H9 (cell line): ENCODE results near the gene CDK12. TPM values are rescaled to one million over a fixed set of nuclear protein-coding genes. Genes with fewer than 3 reads are reported as not detected.

ENCODE experiments used
- DNase-seq: peaks from one replicate; pipeline ENCODE4 v3.0.0-alpha.2; 2017
- H2AFZ ChIP-seq: one replicate; pipeline ENCODE4 v1.6.1; 2013; ENCODE audit warnings: mild to moderate bottlenecking, low read length, control low read depth, moderate library complexity
- H2AK5ac ChIP-seq: 2 replicates; pipeline ENCODE4 v1.6.1; 2013; ENCODE audit warnings: low read length, control low read depth, mixed read lengths; ENCODE audit not compliant: insufficient read length
- H2BK120ac ChIP-seq: one replicate; pipeline ENCODE4 v1.6.1; 2013; ENCODE audit warnings: low read depth, mild to moderate bottlenecking, low read length, control low read depth, inconsistent platforms; ENCODE audit not compliant: poor library complexity, severe bottlenecking
- H2BK12ac ChIP-seq: 2 replicates; pipeline ENCODE4 v1.6.1; 2013; ENCODE audit warnings: low read length, control low read depth, mixed read lengths, low read depth; ENCODE audit not compliant: insufficient read length
- H2BK15ac ChIP-seq: 2 replicates; pipeline ENCODE4 v1.6.1; 2013; ENCODE audit warnings: low read depth, low read length, control low read depth
- H2BK20ac ChIP-seq: one replicate; pipeline ENCODE4 v1.6.1; 2013; ENCODE audit warnings: low read depth, mild to moderate bottlenecking, low read length, control low read depth, inconsistent platforms; ENCODE audit not compliant: poor library complexity, severe bottlenecking
- H2BK5ac ChIP-seq: 2 replicates; pipeline ENCODE4 v1.6.1; 2013; ENCODE audit warnings: low read length, control low read depth, mixed read lengths; ENCODE audit not compliant: insufficient read length
- H3K14ac ChIP-seq: 2 replicates; pipeline ENCODE4 v1.6.1; 2013; ENCODE audit warnings: low read length, control low read depth; ENCODE audit not compliant: insufficient read depth
- H3K18ac ChIP-seq: 2 replicates; pipeline ENCODE4 v1.6.1; 2013; ENCODE audit warnings: low read depth, mild to moderate bottlenecking, mixed read lengths, low read length, control low read depth; ENCODE audit not compliant: insufficient read length
- H3K23ac ChIP-seq: 2 replicates; pipeline ENCODE4 v1.6.1; 2013; ENCODE audit warnings: low read length, control low read depth, mixed read lengths, low read depth; ENCODE audit not compliant: insufficient read length
- H3K23me2 ChIP-seq: 2 replicates; pipeline ENCODE4 v1.6.1; 2013; ENCODE audit warnings: low read depth, mild to moderate bottlenecking, mixed read lengths, low read length, control low read depth; ENCODE audit not compliant: insufficient read length, poor library complexity, severe bottlenecking
- H3K27ac ChIP-seq: 2 replicates; pipeline ENCODE4 v1.5.1; 2013; ENCODE audit warnings: low read length, control low read depth, mixed read lengths, low read depth; ENCODE audit not compliant: insufficient read length
- H3K27me3 ChIP-seq: 2 replicates; pipeline ENCODE4 v1.6.1; 2013; ENCODE audit warnings: low read length, control low read depth, inconsistent platforms; ENCODE audit not compliant: insufficient read depth
- H3K4ac ChIP-seq: 2 replicates; pipeline ENCODE4 v1.6.1; 2013; ENCODE audit warnings: low read depth, mild to moderate bottlenecking, control low read depth, inconsistent platforms, low read length, moderate library complexity
- H3K4me1 ChIP-seq: 2 replicates; pipeline ENCODE4 v1.6.1; 2013; ENCODE audit warnings: low read length, control low read depth, inconsistent platforms; ENCODE audit not compliant: insufficient read depth
- H3K4me2 ChIP-seq: 2 replicates; pipeline ENCODE4 v1.6.1; 2013; ENCODE audit warnings: low read length, control low read depth, mixed read lengths; ENCODE audit not compliant: insufficient read length, insufficient read depth
- H3K56ac ChIP-seq: 2 replicates; pipeline ENCODE4 v1.6.1; 2013; ENCODE audit warnings: low read depth, mild to moderate bottlenecking, mixed read lengths, low read length, control low read depth; ENCODE audit not compliant: insufficient read length
- H3K79me1 ChIP-seq: 2 replicates; pipeline ENCODE4 v1.6.1; 2013; ENCODE audit warnings: low read depth, mild to moderate bottlenecking, moderate library complexity, low read length, control low read depth, inconsistent platforms; ENCODE audit not compliant: insufficient read depth, poor library complexity, severe bottlenecking
- H3K79me2 ChIP-seq: 2 replicates; pipeline ENCODE4 v1.6.1; 2013; ENCODE audit warnings: low read length, control low read depth, inconsistent platforms; ENCODE audit not compliant: insufficient read depth
- H3K9ac ChIP-seq: 2 replicates; pipeline ENCODE4 v1.6.1; 2013; ENCODE audit warnings: low read length, control low read depth, mixed read lengths; ENCODE audit not compliant: insufficient read length; ENCODE audit errors: extremely low read depth
- H3K9me3 ChIP-seq: one replicate; pipeline ENCODE4 v1.6.1; 2013; ENCODE audit warnings: low read depth, low read length, inconsistent platforms; ENCODE audit not compliant: control insufficient read depth
- H3T11ph ChIP-seq: one replicate; pipeline ENCODE4 v1.6.1; 2013; ENCODE audit warnings: mild to moderate bottlenecking, low read length, control low read depth, inconsistent platforms
- H4K20me1 ChIP-seq: one replicate; pipeline ENCODE4 v1.6.1; 2013; ENCODE audit not compliant: control insufficient read depth, insufficient read length, insufficient read depth
- H4K5ac ChIP-seq: 2 replicates; pipeline ENCODE4 v1.6.1; 2013; ENCODE audit warnings: low read depth, mild to moderate bottlenecking, mixed read lengths, low read length, control low read depth; ENCODE audit not compliant: insufficient read length
- H4K8ac ChIP-seq: replicated peaks from 2 replicates; pipeline ENCODE4 v1.6.1; 2013; ENCODE audit warnings: low read length, control low read depth, mixed read lengths, low read depth; ENCODE audit not compliant: insufficient read length
- H4K91ac ChIP-seq: 2 replicates; pipeline ENCODE4 v1.6.1; 2013; ENCODE audit warnings: low read depth, mild to moderate bottlenecking, moderate library complexity, mixed read lengths, low read length, control low read depth; ENCODE audit not compliant: insufficient read length
- H3K27ac Mint-ChIP-seq, 3 experiments: 2 replicates in 2 of 3; 3 replicates in 1 of 3; pipeline ENCODE4 v1.8.0; 2020 to 2021; ENCODE audit warnings: mixed read lengths in 3 of 3, mild to moderate bottlenecking in 1 of 3, moderate library complexity in 1 of 3
- H3K27me3 Mint-ChIP-seq: 2 replicates; pipeline ENCODE4 v1.8.0; 2021; ENCODE audit warnings: low read depth, mild to moderate bottlenecking, moderate library complexity, mixed read lengths
- H3K36me3 Mint-ChIP-seq, 3 experiments: 2 replicates in 2 of 3; 3 replicates in 1 of 3; pipeline ENCODE4 v1.8.0; 2020 to 2021; ENCODE audit warnings: low read depth in 3 of 3, mixed read lengths in 3 of 3; ENCODE audit not compliant: insufficient read depth in 1 of 3
- H3K4me1 Mint-ChIP-seq, 2 experiments: 2 replicates each; pipeline ENCODE4 v1.8.0; 2020; ENCODE audit warnings: mixed read lengths in 2 of 2
- H3K4me3 Mint-ChIP-seq, 2 experiments: 2 replicates in 1 of 2; 3 replicates in 1 of 2; pipeline ENCODE4 v1.8.0; 2020 to 2021; ENCODE audit warnings: mild to moderate bottlenecking in 2 of 2, mixed read lengths in 2 of 2, moderate library complexity in 1 of 2
- H3K9me3 Mint-ChIP-seq, 2 experiments: 2 replicates in 1 of 2; 3 replicates in 1 of 2; pipeline ENCODE4 v1.8.0; 2020; ENCODE audit warnings: mild to moderate bottlenecking in 2 of 2, mixed read lengths in 2 of 2, moderate library complexity in 1 of 2
- CTCF ChIP-seq: fragments of 200-600 bp; sonication (generic); conservative IDR thresholded peaks from 3 replicates; pipeline ENCODE4 v1.8.0; 2021; ENCODE audit warnings: antibody characterized with exemption, mild to moderate bottlenecking
- WGBS: extraction: QIAGEN DNeasy Blood & Tissue Kit; methylation state at CpG from one replicate; pipeline ENCODE4 v1.1.7; 2013; ENCODE audit warnings: missing lambda C conversion rate, low lambda C conversion rate, mixed read lengths; ENCODE audit not compliant: insufficient read length; ENCODE audit errors: extremely low coverage; 5-methylcytosine and 5-hydroxymethylcytosine counted together
- total RNA-seq: library from RNA; stranded (reverse); gene quantifications from 2 replicates; pipeline ENCODE4 v1.2.1, GENCODE V29; 2021

The CDK12 gene
- total RNA-seq, 1 experiment from 2014 or later, result 87.6 TPM

- no peak overlapping the region for H3K14ac ChIP-seq
- no peak overlapping the region for H3K18ac ChIP-seq
- no peaks in the 10 kb centered on the region for H3K4me1 ChIP-seq
- H2BK12ac ChIP-seq, result no peak overlapping the region
- no peaks in the 10 kb centered on the region for H3K27me3 ChIP-seq
- H3K79me1 ChIP-seq, result no peaks in the 10 kb centered on the region
- H2BK5ac ChIP-seq, result no peak overlapping the region
- Mint-ChIP-seq H3K9me3 (no peaks in the 10 kb centered on the region; a peak in 1 of 5 replicates), H3K36me3 (peaks cover 47 to 83% (median 78%) of the 10 kb centered on the region in 3 experiments), H3K4me3 (no peak overlapping the region), H3K4me1 (no peaks in the 10 kb centered on the region), H3K27me3 (no peaks in the 10 kb centered on the region), H3K27ac (no peak overlapping the region)
- no peak overlapping the region for H2AK5ac ChIP-seq
- no peak overlapping the region for H3K56ac ChIP-seq
- no peak overlapping the region for H3K9ac ChIP-seq
- no peak overlapping the region for H3K4ac ChIP-seq
- H3T11ph ChIP-seq, result no peak overlapping the region
- TF ChIP-seq CTCF, result no peak
- H3K79me2 ChIP-seq, result no peaks in the 10 kb centered on the region
- no peaks in the 10 kb centered on the region for H3K9me3 ChIP-seq
- no peaks in the 10 kb centered on the region for H4K20me1 ChIP-seq
- H4K8ac ChIP-seq, result no peak overlapping the region
- no CpG with 5 or more reads among the region's 2 CpGs for WGBS
- no peak overlapping the region for H2BK120ac ChIP-seq
- no peak overlapping the region for H4K5ac ChIP-seq
- H2BK20ac ChIP-seq, result no peak overlapping the region
- H3K23me2 ChIP-seq, result no peaks in the 10 kb centered on the region
- no peak overlapping the region for H3K27ac ChIP-seq
- DNase-seq, result no peak
- H3K23ac ChIP-seq, result no peak overlapping the region
- no peak overlapping the region for H2AFZ ChIP-seq
- no peak overlapping the region for H2BK15ac ChIP-seq
- H4K91ac ChIP-seq, result no peak overlapping the region
- H3K4me2 ChIP-seq, result no peak overlapping the region
Measured at GRCh38 chr17:39507511-39507910, 46.2 kb downstream of the CDK12 start.
